Renal cortical epithelial cell (primary cell): Measurements from ENCODE around the gene RASSF6. TPM values are rescaled to one million over a fixed set of nuclear protein-coding genes. Genes with fewer than 3 reads are reported as not detected.
"Not testable (repeated sequence)": the region's sequence is repeated elsewhere in the genome, so short reads cannot be mapped to it uniquely, and the experiment has no call there.

ENCODE experiments used
- DNase-seq: peaks from one replicate; pipeline ENCODE4 v3.0.0-alpha.2; 2011; ENCODE audit warnings: low read depth
- total RNA-seq: library from RNA; depleted of rRNA; stranded (reverse); fragments of >200 nt; gene quantifications from 2 replicates; pipeline ENCODE4 v1.2.3, GENCODE V29; 2014

The RASSF6 gene
- total RNA-seq, 1 donor from 2014 or later, result 8.3 TPM

GRCh38 chr4:73577371-73577770 is 42.9 kb downstream of the RASSF6 start:
- no peak for DNase-seq

DNA sequence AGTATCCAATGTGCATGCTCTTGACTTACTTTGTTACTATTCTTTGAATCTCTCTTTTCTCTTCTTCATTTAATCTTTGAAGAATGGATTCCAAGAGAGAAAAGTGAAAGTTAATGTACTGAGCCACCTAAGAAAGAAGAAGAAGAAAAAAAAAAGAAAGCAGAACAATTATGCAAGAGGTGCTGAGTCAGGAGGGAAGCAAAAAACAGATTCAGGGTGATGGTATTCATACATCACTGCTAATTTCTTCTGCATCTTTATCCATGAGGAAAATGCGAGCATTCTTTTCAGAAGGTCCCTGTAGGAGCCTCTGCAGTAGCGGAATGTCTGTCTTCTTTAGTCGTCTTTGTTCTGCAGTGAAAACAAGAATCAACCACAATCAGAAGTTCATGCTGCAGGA is 43.9 kb downstream of the RASSF6 start:
- DNase-seq, result peak; percentile 50

GRCh38 chr4:73575660-73576059 is 44.6 kb downstream of the RASSF6 start:
- no peak for DNase-seq

DNA sequence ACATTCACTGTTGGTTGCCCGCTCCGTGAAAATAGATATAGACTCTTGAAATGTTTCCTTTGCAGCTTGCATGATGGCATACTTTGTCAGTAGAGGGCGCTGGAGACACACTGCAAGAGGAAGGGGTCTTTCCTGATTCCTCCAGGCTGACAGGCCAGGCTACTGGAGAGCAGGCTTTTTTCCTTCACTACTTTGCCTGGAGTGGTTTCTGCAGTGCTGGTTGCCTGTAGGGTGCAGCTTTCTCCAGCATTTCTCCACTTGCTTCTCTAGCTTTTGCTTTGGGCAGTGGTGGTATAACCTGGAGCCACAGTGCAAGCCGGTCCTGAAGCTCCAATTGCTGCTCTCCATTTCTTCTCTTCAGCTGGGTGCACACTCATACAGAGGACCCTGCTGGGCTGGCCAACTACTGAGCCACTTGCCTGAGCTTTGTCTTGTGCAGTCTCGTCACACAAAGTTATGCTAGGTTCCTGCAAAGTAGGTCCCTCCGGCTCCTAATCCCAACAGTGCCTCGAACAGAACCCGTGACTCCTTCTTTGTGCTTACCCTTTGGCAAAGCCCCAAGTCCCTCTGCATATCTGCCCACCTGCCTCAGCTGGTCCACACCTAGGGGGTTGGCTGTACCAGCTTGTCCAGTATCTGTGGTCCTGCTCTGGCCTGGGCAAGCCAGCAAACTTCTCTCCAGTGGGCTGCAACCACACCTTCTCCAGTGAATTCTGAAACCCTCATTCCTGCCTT is 46.3 kb downstream of the RASSF6 start:
- peak; percentile 75 for DNase-seq

DNA sequence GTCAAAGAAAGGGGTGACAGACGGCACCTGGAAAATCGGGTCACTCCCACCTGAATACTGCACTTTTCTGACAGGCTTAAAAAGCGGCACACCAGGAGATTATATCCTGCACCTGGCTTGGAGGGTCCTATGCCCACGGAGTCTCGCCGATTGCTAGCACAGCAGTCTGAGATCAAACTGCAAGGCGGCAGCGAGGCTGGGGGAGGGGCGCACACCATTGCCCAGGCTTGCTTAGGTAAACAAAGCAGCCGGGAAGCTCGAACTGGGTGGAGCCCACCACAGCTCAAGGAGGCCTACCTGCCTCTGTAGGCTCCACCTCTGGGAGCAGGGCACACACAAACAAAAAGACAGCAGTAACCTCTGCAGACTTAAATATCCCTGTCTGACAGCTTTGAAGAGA is 69.4 kb downstream of the RASSF6 start:
- not testable (repeated sequence) for DNase-seq

DNA sequence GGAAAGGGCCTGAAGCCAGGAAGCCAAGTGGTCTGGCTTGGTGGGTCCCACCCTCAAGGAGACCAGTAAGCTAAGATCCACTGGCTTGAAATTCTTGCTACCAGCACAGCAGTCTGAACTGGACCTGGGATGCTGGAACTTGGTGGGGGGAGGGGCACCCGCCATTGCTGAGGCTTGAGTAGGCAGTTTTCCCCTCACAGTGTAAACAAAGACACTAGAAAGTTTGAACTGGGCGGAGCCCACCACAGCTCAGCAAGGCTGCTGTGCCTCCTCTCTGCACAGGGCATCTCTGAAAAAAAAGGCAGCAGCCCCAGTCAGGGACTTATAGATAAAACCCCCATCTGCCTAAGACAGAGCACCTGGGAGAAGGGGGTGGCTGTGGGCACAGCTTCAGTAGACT is 75.6 kb downstream of the RASSF6 start:
- DNase-seq, result no peak

- no peak for DNase-seq
Observed at GRCh38 chr4:73541251-73541650, 79.0 kb downstream of the RASSF6 start.

DNA sequence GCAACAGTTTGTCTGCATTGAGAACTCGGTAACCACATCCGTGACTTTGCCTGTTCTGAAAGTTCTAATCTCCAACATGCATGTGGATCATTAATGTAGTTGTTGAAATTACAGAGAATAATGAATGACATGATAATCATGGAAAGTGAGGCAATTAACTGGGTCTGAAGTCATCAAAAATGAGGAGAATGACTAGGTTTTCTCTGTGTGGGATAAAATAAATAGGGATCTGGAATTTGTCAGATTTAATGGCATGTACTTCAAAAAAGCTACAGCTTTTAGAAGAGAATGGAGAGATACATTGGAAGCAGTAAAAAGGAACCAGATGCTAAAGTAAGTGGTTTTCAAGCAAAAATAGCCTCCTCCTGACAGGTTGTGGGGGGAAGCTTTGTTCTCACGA is 79.4 kb downstream of the RASSF6 start:
- DNase-seq, result no peak

DNA sequence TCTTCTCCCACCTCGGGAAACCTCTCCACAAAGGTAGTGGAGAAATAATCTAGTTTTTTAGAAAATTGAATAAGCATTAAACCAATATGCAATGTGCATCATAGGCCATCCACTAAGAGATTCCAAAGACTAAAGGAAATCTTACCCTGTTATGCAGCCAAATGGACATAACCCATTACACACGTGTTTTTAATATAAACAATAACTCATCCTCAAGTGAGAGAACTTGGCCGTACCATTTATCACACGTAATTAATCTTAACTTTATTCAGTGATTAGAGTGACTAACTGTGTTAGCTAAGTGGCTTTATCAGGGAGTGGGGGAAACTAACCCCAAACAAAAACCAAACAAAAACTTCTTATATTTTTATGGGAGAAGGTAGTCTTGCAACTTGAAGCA is 80.8 kb downstream of the RASSF6 start:
- DNase-seq, result no peak

DNA sequence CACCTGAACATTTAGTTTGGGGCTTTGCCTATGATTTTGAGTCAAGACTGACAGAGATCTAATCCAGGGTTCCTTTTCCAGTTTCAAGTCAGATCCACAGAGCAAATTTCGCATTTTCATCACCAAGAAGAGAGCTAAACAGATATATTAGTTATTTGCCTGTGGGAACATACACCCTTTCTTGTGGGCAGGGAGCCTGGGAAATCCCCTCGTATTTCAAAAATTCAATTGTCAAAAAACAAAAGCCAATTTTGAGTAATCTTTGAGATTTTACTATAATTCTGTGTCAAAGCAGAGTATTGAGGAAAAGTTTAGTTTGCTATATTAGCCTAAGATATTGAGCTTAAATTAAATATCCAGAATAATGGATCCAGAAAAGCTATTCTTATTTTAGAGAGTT is 82.1 kb downstream of the RASSF6 start:
- DNase-seq, result no peak

GRCh38 chr4:73533515-73534422 is 86.5 kb downstream of the RASSF6 start:
- DNase-seq, result peak; percentile 25

- DNase-seq, result peak; percentile 9
Observed at GRCh38 chr4:73528171-73528570, 92.1 kb downstream of the RASSF6 start.

DNA sequence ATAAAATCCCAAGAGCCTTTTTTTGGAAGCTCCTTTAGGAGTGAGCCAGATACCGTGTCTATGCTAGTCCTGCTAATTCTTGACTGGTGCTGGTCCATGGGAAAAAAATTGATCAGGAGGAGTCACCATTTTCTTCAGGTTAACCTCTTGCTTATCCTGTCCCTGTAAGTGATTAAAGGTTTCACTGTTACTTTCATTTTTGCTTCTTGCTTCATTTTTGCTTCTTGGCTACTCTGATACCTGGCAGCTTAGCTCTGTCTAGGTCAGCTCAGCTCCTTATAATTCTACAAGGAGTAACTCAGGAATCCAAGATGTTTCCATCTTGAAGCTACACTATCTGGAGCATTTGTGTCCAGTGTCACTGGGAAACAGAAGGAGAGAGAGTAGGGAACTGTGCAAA is 93.0 kb downstream of the RASSF6 start:
- DNase-seq, result no peak

- DNase-seq, result no peak
Observed at GRCh38 chr4:73525611-73526010, 94.6 kb downstream of the RASSF6 start.

DNA sequence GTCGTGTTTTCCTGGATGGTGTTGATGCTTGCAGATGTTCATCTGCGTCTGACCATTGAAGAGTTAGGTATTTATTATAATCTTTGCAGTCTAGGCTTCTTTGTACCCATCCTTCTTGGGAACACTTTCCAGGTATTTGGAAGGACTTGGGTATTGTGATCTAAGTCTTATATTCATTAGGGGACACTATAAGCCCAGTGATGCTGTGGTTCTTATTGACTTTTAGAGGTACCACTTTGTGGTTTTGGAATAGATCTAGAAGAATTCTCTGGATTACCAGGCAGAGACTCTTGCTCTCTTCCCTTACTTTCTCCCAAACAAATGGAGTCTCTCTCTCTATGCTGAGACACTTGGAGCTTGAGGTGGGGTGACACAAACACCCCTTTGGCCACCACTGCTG is 97.1 kb downstream of the RASSF6 start:
- DNase-seq, result peak; percentile 22

Other genes starting within 250 kb of the RASSF6 start
- not detected in 2 replicates for gene ALB, start 216.1 kb downstream of the RASSF6 start, total RNA-seq
- 0.75 and 1.2 TPM in 2 replicates for gene AFP, start 184.2 kb downstream of the RASSF6 start, total RNA-seq
- not detected in 2 replicates for gene AFM, start 138.7 kb downstream of the RASSF6 start, total RNA-seq
- 110 and 1,468 TPM in 2 replicates for gene CXCL8, start 120.1 kb upstream of the RASSF6 start, total RNA-seq
- gene CXCL6, start 216.2 kb upstream of the RASSF6 start, total RNA-seq, result 139 and 159 TPM in 2 replicates
- gene PF4V1, start 232.9 kb upstream of the RASSF6 start, total RNA-seq, result 10.8 and 13.5 TPM in 2 replicates
- 194 and 254 TPM in 2 replicates for gene CXCL1, start 249.0 kb upstream of the RASSF6 start, total RNA-seq